ENCODE results near the gene C10orf62. TPM values are rescaled to one million over a fixed set of nuclear protein-coding genes. Genes with fewer than 3 reads are reported as not detected.

Gene C10orf62
- total and polyA plus RNA-seq, 2 donors (not counting 3 experiments of a cell fraction or from before 2014, with no cell fraction given): not detected

- H4K20me1 ChIP-seq (replicated peaks; ENCODE audit: control insufficient read depth, extremely low read depth, insufficient read depth, low read length): no peaks in the 10 kb centered on the region
- no peaks in the 10 kb centered on the region for H3K9me1 ChIP-seq (replicated peaks; ENCODE audit: control insufficient read depth, extremely low read depth, insufficient read depth, low read length)
- no peak overlapping the region for H3K27ac ChIP-seq (ENCODE audit: insufficient read depth, low read depth, low read length)
- no peak for DNase-seq (ENCODE audit: low read depth, low spot score)
- ChIA-PET CTCF (interaction anchor here (2.2 kb wide), 1 partner anchor 35 kb away, joined by 14 read pairs; the partner anchor contains the start of gene ANKRD2), POLR2A (no interaction called here)
- dilution Hi-C loops (cut with MboI; ENCODE audit: extremely low pct_ligation_motif_present, low sequenced_read_pairs) (no loop called here), intact Hi-C loops (cut with micrococcal nuclease) (no loop called here)
- no peak for FAIRE-seq
- no peaks in the 10 kb centered on the region for H3K9me3 ChIP-seq (replicated peaks; ENCODE audit: control insufficient read depth, insufficient read depth, low read length)
- H3K4me3 ChIP-seq (replicated peaks in 1 of 3; ENCODE audit: insufficient read depth in 1 of 3, low read depth in 1 of 3, low read length in 3 of 3): no peak overlapping the region
- no peaks in the 10 kb centered on the region for H3K4me1 ChIP-seq (ENCODE audit: control insufficient read depth, extremely low read depth, insufficient read depth, low read length)
- H3K79me2 ChIP-seq (ENCODE audit: control insufficient read depth, insufficient read depth, low read length): no peaks in the 10 kb centered on the region
- no peak overlapping the region for H3K4me2 ChIP-seq (ENCODE audit: insufficient read depth, low read length)
- no peak overlapping the region for H2AFZ ChIP-seq (ENCODE audit: low read depth, low read length)
- BruUV-seq (replicated peaks): no TSS peak
- no peaks in the 10 kb centered on the region for H3K36me3 ChIP-seq (ENCODE audit: control insufficient read depth in 2 of 2, extremely low read depth in 1 of 2, insufficient read depth in 2 of 2, low read length in 2 of 2)
- TF ChIP-seq MYC (IDR thresholded peaks at IDR 0.05; ENCODE audit: low read depth, low read length): no peak
- TF ChIP-seq FOS (IDR thresholded peaks at IDR 0.05; ENCODE audit: borderline replicate concordance, insufficient read depth, low read length): no peak
- TF ChIP-seq POLR2A (IDR thresholded peaks at IDR 0.05; ENCODE audit: low read depth, low read length): no peak
- no peak for TF ChIP-seq CTCF (IDR thresholded peaks at IDR 0.05; ENCODE audit: extremely low read depth in 1 of 2, insufficient read depth in 1 of 2, low read depth in 1 of 2, low read length in 2 of 2)
- no peak for TF ChIP-seq GATA2 (IDR thresholded peaks at IDR 0.05; ENCODE audit: insufficient read depth, insufficient read length, low read depth, low read length)
- no peak for TF ChIP-seq POLR2AphosphoS5 (IDR thresholded peaks at IDR 0.05; ENCODE audit: insufficient read depth, low read depth, low read length)
- no peak for TF ChIP-seq EZH2 (IDR thresholded peaks at IDR 0.05; ENCODE audit: borderline replicate concordance, low read depth, low read length, severe bottlenecking)
- TF ChIP-seq JUN (IDR thresholded peaks at IDR 0.05; ENCODE audit: borderline replicate concordance, insufficient read depth, insufficient read length, low read depth): no peak
- no peaks in the 10 kb centered on the region for H3K27me3 ChIP-seq (ENCODE audit: control insufficient read depth in 2 of 2, insufficient read depth in 2 of 2, low read length in 2 of 2)
- no peak overlapping the region for H3K9ac ChIP-seq (replicated peaks; ENCODE audit: extremely low read depth, insufficient read depth, low read length)
These were observed 17.6 kb downstream of the C10orf62 start for GRCh38 chr10:97607095-97607636.

All from endothelial cell of umbilical vein (primary cell).